H1 (cell line): ENCODE measurements around the gene VSNL1. TPM values are rescaled to one million over a fixed set of nuclear protein-coding genes. Genes with fewer than 3 reads are reported as not detected.

Experiments
- CTCF ChIA-PET: fragments of 300-600 bp; sonication (Branson Sonifier 250); formaldehyde crosslinking; loops from one replicate; lab custom pipeline; 2021; ENCODE audit not compliant: partially characterized antibody; lab: Charles Lee
- POLR2A ChIA-PET: fragments of 300-600 bp; sonication (Branson Sonifier 250); formaldehyde crosslinking; loops from one replicate; lab custom pipeline; 2021; ENCODE audit warnings: inconsistent platforms; ENCODE audit not compliant: partially characterized antibody; lab: Charles Lee
- DNase-seq, 2 experiments: peaks; one replicate each; pipeline versions ENCODE4 v3.0.0 to v3.0.0-alpha.2; 2010 to 2022; ENCODE audit warnings: low spot score in 2 of 2, low read depth in 1 of 2, mixed read lengths in 1 of 2
- FAIRE-seq: peaks from 2 replicates; lab custom pipeline; 2011; peaks lifted over from hg19 to GRCh38; lab: Jason Lieb, UNC
- H2AFZ ChIP-seq: 2 replicates; pipeline ENCODE4 v1.8.1; 2012; ENCODE audit warnings: low read length, inconsistent platforms
- H2AK5ac ChIP-seq: 2 replicates; pipeline ENCODE4 v1.6.1; 2013; ENCODE audit warnings: low read depth, low read length
- H2BK120ac ChIP-seq: replicated peaks from 2 replicates; pipeline ENCODE3; 2013; ENCODE audit warnings: low read depth, low read length, inconsistent platforms
- H2BK12ac ChIP-seq: 2 replicates; pipeline ENCODE4 v1.6.1; 2013; ENCODE audit warnings: low read depth, low read length
- H2BK15ac ChIP-seq: 2 replicates; pipeline ENCODE4 v1.6.1; 2013; ENCODE audit warnings: low read length
- H2BK20ac ChIP-seq: 2 replicates; pipeline ENCODE4 v1.6.1; 2013; ENCODE audit warnings: low read length
- H2BK5ac ChIP-seq: 2 replicates; pipeline ENCODE4 v1.6.1; 2013; ENCODE audit warnings: low read depth, low read length
- H3K14ac ChIP-seq: 2 replicates; pipeline ENCODE4 v1.6.1; 2013; ENCODE audit warnings: inconsistent platforms; ENCODE audit not compliant: insufficient read length
- H3K18ac ChIP-seq: 2 replicates; pipeline ENCODE4 v1.6.1; 2013; ENCODE audit warnings: low read length; ENCODE audit errors: extremely low read depth
- H3K23ac ChIP-seq: 2 replicates; pipeline ENCODE4 v1.6.1; 2013; ENCODE audit warnings: inconsistent platforms; ENCODE audit not compliant: insufficient read length
- H3K23me2 ChIP-seq: 2 replicates; pipeline ENCODE4 v1.6.1; 2013; ENCODE audit warnings: low read depth, low read length
- H3K27ac ChIP-seq: 2 replicates; pipeline ENCODE4 v1.6.1; 2011; ENCODE audit warnings: low read depth, low read length, inconsistent platforms
- H3K27me3 ChIP-seq, 4 experiments: replicated peaks in 1 of 4; 1 replicate in 1 of 4; 2 replicates in 3 of 4; pipeline versions ENCODE4 v1.6.1 to v1.8.1; 2011 to 2013; ENCODE audit warnings: low read length in 3 of 4, mild to moderate bottlenecking in 3 of 4, inconsistent platforms in 2 of 4, mixed read lengths in 2 of 4, moderate library complexity in 1 of 4; ENCODE audit not compliant: control insufficient read depth in 3 of 4, insufficient read depth in 3 of 4; ENCODE audit errors: extremely low read depth in 1 of 4
- H3K36me3 ChIP-seq, 4 experiments: 2 replicates each; pipeline versions ENCODE4 v1.6.1 to v1.8.1; 2011 to 2013; ENCODE audit warnings: mild to moderate bottlenecking in 4 of 4, low read length in 3 of 4, moderate library complexity in 2 of 4, control low read depth in 1 of 4, inconsistent platforms in 1 of 4; ENCODE audit not compliant: insufficient read depth in 4 of 4, control insufficient read depth in 2 of 4
- H3K4ac ChIP-seq: replicated peaks from 2 replicates; pipeline ENCODE3; 2013; ENCODE audit warnings: low read length, low read depth, mixed read lengths, inconsistent platforms; ENCODE audit not compliant: insufficient read length
- H3K4me1 ChIP-seq, 4 experiments: replicated peaks in 1 of 4; 1 replicate in 1 of 4; 2 replicates in 3 of 4; pipeline versions ENCODE4 v1.6.1 to v1.8.1; 2011 to 2013; ENCODE audit warnings: low read length in 3 of 4, inconsistent platforms in 2 of 4, mixed read lengths in 1 of 4; ENCODE audit not compliant: insufficient read depth in 4 of 4, control insufficient read depth in 3 of 4
- H3K4me2 ChIP-seq, 2 experiments: 2 replicates each; pipeline versions ENCODE4 v1.6.1 to v1.8.1; 2011 to 2013; ENCODE audit warnings: low read depth in 2 of 2, low read length in 2 of 2, control low read depth in 1 of 2, inconsistent platforms in 1 of 2, mild to moderate bottlenecking in 1 of 2; ENCODE audit not compliant: insufficient read depth in 1 of 2
- H3K4me3 ChIP-seq, 4 experiments: fragments of 200-600, 300-600 bp in 1 of 4; sonication (generic), shearing (Covaris generic), sonication (Bioruptor Twin) in 1 of 4; 2 replicates each; pipeline versions ENCODE4 v1.5.1 to v1.8.1; 2011 to 2016; ENCODE audit warnings: low read length in 4 of 4, low read depth in 3 of 4, control low read depth in 2 of 4, inconsistent platforms in 2 of 4, mild to moderate bottlenecking in 2 of 4, mixed read lengths in 1 of 4, moderate library complexity in 1 of 4; ENCODE audit not compliant: insufficient read depth in 2 of 4; ENCODE audit errors: extremely low read depth in 1 of 4
- H3K56ac ChIP-seq: replicated peaks from 2 replicates; pipeline ENCODE3; 2013; ENCODE audit warnings: low read depth, mild to moderate bottlenecking, mixed read lengths, low read length, inconsistent platforms; ENCODE audit not compliant: insufficient read length
- H3K79me1 ChIP-seq: 2 replicates; pipeline ENCODE4 v1.6.1; 2013; ENCODE audit warnings: low read depth, low read length, control low read depth
- H3K79me2 ChIP-seq, 2 experiments: 2 replicates each; pipeline versions ENCODE4 v1.6.1 to v1.8.1; 2012 to 2013; ENCODE audit warnings: low read length in 2 of 2, mild to moderate bottlenecking in 2 of 2, inconsistent platforms in 1 of 2; ENCODE audit not compliant: insufficient read depth in 2 of 2, control insufficient read depth in 1 of 2
- H3K9ac ChIP-seq, 4 experiments: replicated peaks in 1 of 4; 1 replicate in 1 of 4; 2 replicates in 3 of 4; pipeline versions ENCODE4 v1.6.1 to v1.8.1; 2011 to 2013; ENCODE audit warnings: low read depth in 3 of 4, low read length in 3 of 4, control low read depth in 2 of 4, mild to moderate bottlenecking in 2 of 4, moderate library complexity in 2 of 4, inconsistent platforms in 1 of 4; ENCODE audit errors: extremely low read depth in 1 of 4
- H3K9me3 ChIP-seq, 2 experiments: 2 replicates each; pipeline versions ENCODE4 v1.6.1 to v1.8.1; 2012 to 2013; ENCODE audit warnings: mild to moderate bottlenecking in 2 of 2, moderate library complexity in 2 of 2, control low read depth in 1 of 2, inconsistent platforms in 1 of 2, low read depth in 1 of 2, low read length in 1 of 2, mixed read lengths in 1 of 2; ENCODE audit not compliant: insufficient read depth in 2 of 2
- H4K20me1 ChIP-seq, 2 experiments: replicated peaks in 1 of 2; 2 replicates each; pipeline versions ENCODE3 to v1.8.1; 2011 to 2013; ENCODE audit warnings: inconsistent platforms in 2 of 2, low read length in 2 of 2, mild to moderate bottlenecking in 1 of 2; ENCODE audit not compliant: insufficient read depth in 2 of 2, control insufficient read depth in 1 of 2
- H4K5ac ChIP-seq: 2 replicates; pipeline ENCODE4 v1.6.1; 2013; ENCODE audit warnings: low read length, low read depth, mixed read lengths, inconsistent platforms; ENCODE audit not compliant: insufficient read length
- H4K8ac ChIP-seq: 2 replicates; pipeline ENCODE4 v1.8.0; 2013; ENCODE audit warnings: mild to moderate bottlenecking, moderate library complexity, low read length, inconsistent platforms; ENCODE audit not compliant: insufficient read depth; ENCODE audit errors: extremely low read depth
- H4K91ac ChIP-seq: replicated peaks from 2 replicates; pipeline ENCODE3; 2013; ENCODE audit warnings: low read length, mixed read lengths, inconsistent platforms; ENCODE audit not compliant: insufficient read length
- BCL11A ChIP-seq, 2 experiments: IDR thresholded peaks; one replicate each; pipeline ENCODE4 v1.6.1; 2011; ENCODE audit warnings: low read depth in 2 of 2, low read length in 2 of 2, mild to moderate bottlenecking in 2 of 2
- CBX5 ChIP-seq: fragments of 300-800, 300-1000 bp; sonication (generic); IDR thresholded peaks from 2 replicates; pipeline ENCODE4 v1.7.1; 2016; ENCODE audit warnings: antibody characterized with exemption, low read length, low read depth
- EGR1 ChIP-seq: IDR thresholded peaks from 2 replicates; pipeline ENCODE4 v1.6.1; 2011; ENCODE audit warnings: low read depth, low read length, borderline replicate concordance
- EZH2 ChIP-seq: fragments of 200-600 bp; sonication (generic); IDR thresholded peaks from 2 replicates; pipeline ENCODE4 v1.7.1; 2012; ENCODE audit warnings: low read depth, mild to moderate bottlenecking, moderate library complexity, low read length, inconsistent platforms; ENCODE audit not compliant: severe bottlenecking
- JUND ChIP-seq: IDR thresholded peaks from 2 replicates; pipeline ENCODE4 v1.6.1; 2011; ENCODE audit warnings: mild to moderate bottlenecking, improper control_type of control experiment, low read length
- POLR2A ChIP-seq, 2 experiments: IDR thresholded peaks; 1 replicate in 1 of 2; 2 replicates in 1 of 2; pipeline ENCODE4 v1.6.1; 2011; ENCODE audit warnings: low read depth in 2 of 2, low read length in 2 of 2, mild to moderate bottlenecking in 2 of 2; ENCODE audit errors: control extremely low read depth in 1 of 2
- SP2 ChIP-seq: IDR thresholded peaks from 2 replicates; pipeline ENCODE4 v1.6.1; 2012; ENCODE audit warnings: mild to moderate bottlenecking, low read length, inconsistent platforms
- YY1 ChIP-seq: IDR thresholded peaks from 2 replicates; pipeline ENCODE4 v1.6.1; 2011; ENCODE audit warnings: low read depth, mild to moderate bottlenecking, low read length
- WGBS, 2 experiments: shearing (Covaris generic) in 1 of 2; methylation state at CpG; one replicate each; pipeline versions ENCODE4 v1.1.6 to v1.1.7; 2013 to 2015; ENCODE audit warnings: low lambda C conversion rate in 2 of 2, mixed read lengths in 2 of 2, inconsistent platforms in 1 of 2, low coverage in 1 of 2, missing lambda C conversion rate in 1 of 2; ENCODE audit not compliant: insufficient replicate concordance in 2 of 2, insufficient coverage in 1 of 2, insufficient read length in 1 of 2; ENCODE audit errors: extremely low coverage in 1 of 2, missing lambda C conversion rate in 1 of 2; 5-methylcytosine and 5-hydroxymethylcytosine counted together
- polyA plus RNA-seq, 7 experiments: library from polyadenylated mRNA; depleted of rRNA in 3 of 7; stranded (reverse) in 5 of 7; unstranded in 2 of 7; fragments of >200 nt in 5 of 7; fragments of 200-250 nt in 2 of 7; gene quantifications; 1 replicate in 5 of 7; 2 replicates in 1 of 7; 4 replicates in 1 of 7; pipeline versions ENCODE4 v1.2.1 to v1.2.3, GENCODE V29; 2011 to 2013; ENCODE audit warnings: missing spikeins in 2 of 7, mixed read lengths in 2 of 7
- total RNA-seq: library from RNA; stranded (reverse); fragmentation: NEBNext Ultra II Directional; extraction: Animal tissue kit (Norgen Biotek cat#: 25700); gene quantifications from 2 replicates; pipeline ENCODE4 v1.2.1, GENCODE V29; 2021
- TF ChIP-seq, protein P1 (sequence below): IDR thresholded peaks from 2 replicates; pipeline ENCODE4 v1.6.1; 2012; ENCODE audit warnings: inconsistent platforms
- TF ChIP-seq, protein P2 (sequence below): IDR thresholded peaks from 2 replicates; pipeline ENCODE4 v1.6.1; 2011; ENCODE audit warnings: low read length, improper control_type of control experiment

VSNL1 gene
- total and polyA plus RNA-seq, 2 of the 8 experiments (the other 6 are each of a cell fraction or from before 2014, with no cell fraction given): 49.4 to 108 TPM

DNA sequence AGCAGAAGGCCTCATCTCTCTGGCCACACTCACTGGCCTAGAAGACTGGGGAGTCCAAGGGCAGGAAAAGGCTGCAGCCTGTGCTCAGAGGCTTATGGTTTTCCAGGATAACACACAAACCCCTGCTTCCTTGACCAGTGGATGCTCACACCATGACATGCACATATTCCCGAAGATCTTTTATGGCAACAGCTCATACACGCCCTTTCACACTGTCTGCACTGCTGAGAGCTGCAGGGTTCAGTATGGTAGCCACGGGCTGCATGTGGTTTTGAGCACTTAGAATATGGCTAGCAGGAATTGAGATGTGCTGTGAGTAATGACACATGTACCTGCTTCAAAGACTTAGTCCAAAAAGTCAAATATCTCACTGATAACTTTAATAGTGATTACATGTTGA, 95.8 kb downstream of the VSNL1 start:
- Histone ChIP-seq H2BK20ac (no peak overlapping the region), H2BK5ac (no peak overlapping the region), H2AK5ac (no peak overlapping the region), H3K4me2 (no peak overlapping the region), H3K9ac (no peak overlapping the region), H4K20me1 (peaks cover 0 to 4% of the 10 kb centered on the region in 2 experiments), H3K4me1 (peaks cover 0 to 3% (median 0%) of the 10 kb centered on the region in 4 experiments; a peak in 1 of 7 replicates), H3K18ac (no peak overlapping the region), H3K4me3 (no peak overlapping the region; a peak in 1 of 8 replicates), H3K23me2 (no peaks in the 10 kb centered on the region), H2BK120ac (no peak overlapping the region), H2AFZ (no peak overlapping the region), H2BK15ac (no peak overlapping the region), H3K27me3 (no peaks in the 10 kb centered on the region), H3K79me1 (peaks cover 4% of the 10 kb centered on the region; the same call in 1 of the 2 replicates), H3K27ac (no peak overlapping the region), H2BK12ac (no peak overlapping the region), H3K14ac (no peak overlapping the region), H3K9me3 (no peaks in the 10 kb centered on the region), H4K91ac (no peak overlapping the region), H3K4ac (no peak overlapping the region), H4K5ac (no peak overlapping the region), H3K79me2 (no peaks in the 10 kb centered on the region; a peak in 1 of 4 replicates), H3K23ac (no peak overlapping the region)
- WGBS, 2 experiments: 92% methylated on average over 3 of the region's 3 CpGs; no CpG with 5 or more reads in 1 of the 2 experiments
- DNase-seq: no peak
- ChIA-PET CTCF (interaction anchor here (1.0 to 6.2 kb wide), 5 partner anchors 10 to 166 kb away, joined by 3 to 65 read pairs (median 5); no protein-coding TSS in a partner anchor), POLR2A (interaction anchor here (0.7 kb wide), 1 partner anchor 10 kb away, joined by 3 read pairs; no protein-coding TSS in a partner anchor)
- TF ChIP-seq POLR2A (IDR thresholded peaks at IDR 0.05; ENCODE audit: control extremely low read depth in 1 of 2, low read depth in 2 of 2, low read length in 2 of 2): no peak
- TF ChIP-seq YY1: no peak
- TF ChIP-seq, protein P1, sequence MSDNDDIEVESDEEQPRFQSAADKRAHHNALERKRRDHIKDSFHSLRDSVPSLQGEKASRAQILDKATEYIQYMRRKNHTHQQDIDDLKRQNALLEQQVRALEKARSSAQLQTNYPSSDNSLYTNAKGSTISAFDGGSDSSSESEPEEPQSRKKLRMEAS: no peak
- no peak for TF ChIP-seq EZH2
- TF ChIP-seq, protein P2, sequence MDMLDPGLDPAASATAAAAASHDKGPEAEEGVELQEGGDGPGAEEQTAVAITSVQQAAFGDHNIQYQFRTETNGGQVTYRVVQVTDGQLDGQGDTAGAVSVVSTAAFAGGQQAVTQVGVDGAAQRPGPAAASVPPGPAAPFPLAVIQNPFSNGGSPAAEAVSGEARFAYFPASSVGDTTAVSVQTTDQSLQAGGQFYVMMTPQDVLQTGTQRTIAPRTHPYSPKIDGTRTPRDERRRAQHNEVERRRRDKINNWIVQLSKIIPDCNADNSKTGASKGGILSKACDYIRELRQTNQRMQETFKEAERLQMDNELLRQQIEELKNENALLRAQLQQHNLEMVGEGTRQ: no peak
- TF ChIP-seq CBX5: no peak
- TF ChIP-seq EGR1: no peak
- no peak for TF ChIP-seq JUND
- TF ChIP-seq BCL11A (IDR thresholded peaks at IDR 0.05; ENCODE audit: low read depth in 2 of 2, low read length in 2 of 2): no peak
- no peak for TF ChIP-seq SP2
- TF ChIP-seq, all 59 proteins: peak for 0
- no peak for FAIRE-seq
- Histone ChIP-seq H4K8ac (no peak overlapping the region), H3K36me3 (no peaks in the 10 kb centered on the region; a peak in 1 of 8 replicates), H3K56ac (no peak overlapping the region)
